ENCODE measurements around the gene HNRNPR. TPM values are rescaled to one million over a fixed set of nuclear protein-coding genes. Genes with fewer than 3 reads are reported as not detected.

HNRNPR gene
- total and polyA plus RNA-seq, 9 of the 15 experiments (the other 6 are each of a cell fraction or from before 2014, with no cell fraction given): 80.9 to 372 (median 301) TPM

DNA sequence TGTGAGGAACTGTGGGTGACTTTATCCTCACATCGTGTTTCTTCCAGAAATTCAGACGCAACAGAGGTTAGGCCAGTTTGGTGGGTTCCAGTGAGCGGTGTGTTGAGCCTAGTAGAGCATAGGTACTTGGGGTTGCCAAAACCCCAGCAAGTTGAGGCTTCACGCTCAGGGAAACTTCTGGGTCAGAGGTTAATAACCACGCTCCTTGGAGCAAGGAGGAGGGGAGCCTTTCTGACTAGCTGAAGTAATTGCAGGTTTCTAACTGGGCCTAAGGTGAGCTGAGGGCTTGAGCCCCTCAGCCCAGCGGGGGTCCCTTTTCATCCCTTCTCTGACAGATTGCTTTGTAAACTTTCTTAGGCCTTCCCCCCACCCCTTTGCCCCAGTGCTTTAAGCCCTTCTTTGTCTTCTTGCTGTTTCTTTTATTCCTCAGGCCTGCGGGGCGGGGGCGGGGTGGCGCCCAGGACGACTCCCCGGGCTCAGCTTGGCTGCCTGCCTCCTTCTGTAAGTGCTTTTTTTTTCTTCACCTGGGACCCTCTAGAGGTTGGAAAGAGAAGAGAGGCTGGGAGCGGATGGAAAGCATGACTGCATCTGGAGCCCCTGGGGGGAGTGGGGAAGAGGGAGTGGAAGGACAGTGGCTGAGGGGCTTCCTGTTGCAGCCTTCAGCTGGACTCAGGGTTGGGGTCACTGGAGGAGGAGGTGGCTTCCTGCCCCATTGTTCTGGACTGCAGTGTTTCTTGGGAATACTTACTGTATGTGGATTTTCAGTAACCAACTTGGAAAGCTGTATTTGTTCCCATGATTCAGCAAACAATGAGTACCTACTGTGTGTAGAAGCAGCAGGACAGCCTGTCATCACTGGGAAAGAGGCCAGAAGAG is 26.9 kb upstream of the HNRNPR start (continued):
- TF ChIP-seq E2F5 (CRISPR knock-in tag; IDR thresholded peaks at IDR 0.05) (no peak), UBTF (IDR thresholded peaks at IDR 0.05; ENCODE audit: borderline replicate concordance in 1 of 2, low read depth in 2 of 2, low read length in 2 of 2) (no peak), ZNF830 (CRISPR knock-in tag; IDR thresholded peaks at IDR 0.05) (0 out of 2 replicates have a peak, but pooled peaks have one; percentile 11), EGR1 (conservative IDR thresholded peaks at IDR 0.05) (peak; percentile 92), ETS2 (tag; IDR thresholded peaks at IDR 0.05; ENCODE audit: borderline replicate concordance, poor library complexity, severe bottlenecking) (no peak), PTBP1 (IDR thresholded peaks at IDR 0.05; ENCODE audit: low read depth, low read length) (no peak), NR2C1 (IDR thresholded peaks at IDR 0.05) (peak; percentile 58; the same call in 1 of the 2 replicates), NR2C1 (tag; IDR thresholded peaks at IDR 0.05) (peak; percentile 73; the same call in 1 of the 2 replicates)
- TF ChIP-seq, protein P1, sequence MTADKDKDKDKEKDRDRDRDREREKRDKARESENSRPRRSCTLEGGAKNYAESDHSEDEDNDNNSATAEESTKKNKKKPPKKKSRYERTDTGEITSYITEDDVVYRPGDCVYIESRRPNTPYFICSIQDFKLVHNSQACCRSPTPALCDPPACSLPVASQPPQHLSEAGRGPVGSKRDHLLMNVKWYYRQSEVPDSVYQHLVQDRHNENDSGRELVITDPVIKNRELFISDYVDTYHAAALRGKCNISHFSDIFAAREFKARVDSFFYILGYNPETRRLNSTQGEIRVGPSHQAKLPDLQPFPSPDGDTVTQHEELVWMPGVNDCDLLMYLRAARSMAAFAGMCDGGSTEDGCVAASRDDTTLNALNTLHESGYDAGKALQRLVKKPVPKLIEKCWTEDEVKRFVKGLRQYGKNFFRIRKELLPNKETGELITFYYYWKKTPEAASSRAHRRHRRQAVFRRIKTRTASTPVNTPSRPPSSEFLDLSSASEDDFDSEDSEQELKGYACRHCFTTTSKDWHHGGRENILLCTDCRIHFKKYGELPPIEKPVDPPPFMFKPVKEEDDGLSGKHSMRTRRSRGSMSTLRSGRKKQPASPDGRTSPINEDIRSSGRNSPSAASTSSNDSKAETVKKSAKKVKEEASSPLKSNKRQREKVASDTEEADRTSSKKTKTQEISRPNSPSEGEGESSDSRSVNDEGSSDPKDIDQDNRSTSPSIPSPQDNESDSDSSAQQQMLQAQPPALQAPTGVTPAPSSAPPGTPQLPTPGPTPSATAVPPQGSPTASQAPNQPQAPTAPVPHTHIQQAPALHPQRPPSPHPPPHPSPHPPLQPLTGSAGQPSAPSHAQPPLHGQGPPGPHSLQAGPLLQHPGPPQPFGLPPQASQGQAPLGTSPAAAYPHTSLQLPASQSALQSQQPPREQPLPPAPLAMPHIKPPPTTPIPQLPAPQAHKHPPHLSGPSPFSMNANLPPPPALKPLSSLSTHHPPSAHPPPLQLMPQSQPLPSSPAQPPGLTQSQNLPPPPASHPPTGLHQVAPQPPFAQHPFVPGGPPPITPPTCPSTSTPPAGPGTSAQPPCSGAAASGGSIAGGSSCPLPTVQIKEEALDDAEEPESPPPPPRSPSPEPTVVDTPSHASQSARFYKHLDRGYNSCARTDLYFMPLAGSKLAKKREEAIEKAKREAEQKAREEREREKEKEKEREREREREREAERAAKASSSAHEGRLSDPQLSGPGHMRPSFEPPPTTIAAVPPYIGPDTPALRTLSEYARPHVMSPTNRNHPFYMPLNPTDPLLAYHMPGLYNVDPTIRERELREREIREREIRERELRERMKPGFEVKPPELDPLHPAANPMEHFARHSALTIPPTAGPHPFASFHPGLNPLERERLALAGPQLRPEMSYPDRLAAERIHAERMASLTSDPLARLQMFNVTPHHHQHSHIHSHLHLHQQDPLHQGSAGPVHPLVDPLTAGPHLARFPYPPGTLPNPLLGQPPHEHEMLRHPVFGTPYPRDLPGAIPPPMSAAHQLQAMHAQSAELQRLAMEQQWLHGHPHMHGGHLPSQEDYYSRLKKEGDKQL (CRISPR knock-in tag; IDR thresholded peaks at IDR 0.05; ENCODE audit: borderline replicate concordance): no peak
- TF ChIP-seq, protein P2, sequence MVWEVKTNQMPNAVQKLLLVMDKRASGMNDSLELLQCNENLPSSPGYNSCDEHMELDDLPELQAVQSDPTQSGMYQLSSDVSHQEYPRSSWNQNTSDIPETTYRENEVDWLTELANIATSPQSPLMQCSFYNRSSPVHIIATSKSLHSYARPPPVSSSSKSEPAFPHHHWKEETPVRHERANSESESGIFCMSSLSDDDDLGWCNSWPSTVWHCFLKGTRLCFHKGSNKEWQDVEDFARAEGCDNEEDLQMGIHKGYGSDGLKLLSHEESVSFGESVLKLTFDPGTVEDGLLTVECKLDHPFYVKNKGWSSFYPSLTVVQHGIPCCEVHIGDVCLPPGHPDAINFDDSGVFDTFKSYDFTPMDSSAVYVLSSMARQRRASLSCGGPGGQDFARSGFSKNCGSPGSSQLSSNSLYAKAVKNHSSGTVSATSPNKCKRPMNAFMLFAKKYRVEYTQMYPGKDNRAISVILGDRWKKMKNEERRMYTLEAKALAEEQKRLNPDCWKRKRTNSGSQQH (CRISPR knock-in tag; IDR thresholded peaks at IDR 0.05): no peak
- TF ChIP-seq, protein P3, sequence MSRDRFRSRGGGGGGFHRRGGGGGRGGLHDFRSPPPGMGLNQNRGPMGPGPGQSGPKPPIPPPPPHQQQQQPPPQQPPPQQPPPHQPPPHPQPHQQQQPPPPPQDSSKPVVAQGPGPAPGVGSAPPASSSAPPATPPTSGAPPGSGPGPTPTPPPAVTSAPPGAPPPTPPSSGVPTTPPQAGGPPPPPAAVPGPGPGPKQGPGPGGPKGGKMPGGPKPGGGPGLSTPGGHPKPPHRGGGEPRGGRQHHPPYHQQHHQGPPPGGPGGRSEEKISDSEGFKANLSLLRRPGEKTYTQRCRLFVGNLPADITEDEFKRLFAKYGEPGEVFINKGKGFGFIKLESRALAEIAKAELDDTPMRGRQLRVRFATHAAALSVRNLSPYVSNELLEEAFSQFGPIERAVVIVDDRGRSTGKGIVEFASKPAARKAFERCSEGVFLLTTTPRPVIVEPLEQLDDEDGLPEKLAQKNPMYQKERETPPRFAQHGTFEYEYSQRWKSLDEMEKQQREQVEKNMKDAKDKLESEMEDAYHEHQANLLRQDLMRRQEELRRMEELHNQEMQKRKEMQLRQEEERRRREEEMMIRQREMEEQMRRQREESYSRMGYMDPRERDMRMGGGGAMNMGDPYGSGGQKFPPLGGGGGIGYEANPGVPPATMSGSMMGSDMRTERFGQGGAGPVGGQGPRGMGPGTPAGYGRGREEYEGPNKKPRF (IDR thresholded peaks at IDR 0.05; ENCODE audit: low read depth, low read length): no peak

Data from K562 (cell line).